Epithelial cell of esophagus (primary cell): ENCODE measurements around the gene CD80.

Source experiments
- DNase-seq: peaks from one replicate; pipeline ENCODE4 v3.0.0; 2010; ENCODE audit warnings: low read depth
- H3K4me3 ChIP-seq: 2 replicates; pipeline ENCODE4 v1.5.1; 2011; ENCODE audit warnings: mild to moderate bottlenecking, low read length, control low read depth
- CTCF ChIP-seq: IDR thresholded peaks from 2 replicates; pipeline ENCODE4 v1.5.1; 2011; ENCODE audit warnings: low read depth, mild to moderate bottlenecking, low read length, control low read depth, inconsistent platforms; ENCODE audit not compliant: insufficient read depth; ENCODE audit errors: missing control alignments

Gene CD80

GRCh38 chr3:119517112-119517511 is 42.3 kb downstream of the CD80 start:
- H3K4me3 ChIP-seq, result no peak overlapping the region
- DNase-seq, result no peak
- no peak for TF ChIP-seq CTCF

GRCh38 chr3:119514637-119515036 is 44.8 kb downstream of the CD80 start:
- TF ChIP-seq CTCF, result no peak
- DNase-seq, result no peak
- no peak overlapping the region for H3K4me3 ChIP-seq

- H3K4me3 ChIP-seq, result no peak overlapping the region
- DNase-seq, result no peak
- TF ChIP-seq CTCF, result no peak
These were observed 48.7 kb downstream of the CD80 start for GRCh38 chr3:119510690-119511089.

- no peak overlapping the region for H3K4me3 ChIP-seq
- peak; percentile 15 for DNase-seq
- no peak for TF ChIP-seq CTCF
These were observed 51.1 kb downstream of the CD80 start for GRCh38 chr3:119508172-119508845.

GRCh38 chr3:119507404-119507803 is 52.0 kb downstream of the CD80 start:
- H3K4me3 ChIP-seq, result no peak overlapping the region
- DNase-seq, result no peak
- no peak for TF ChIP-seq CTCF

GRCh38 chr3:119506631-119507030 is 52.8 kb downstream of the CD80 start:
- no peak for TF ChIP-seq CTCF
- H3K4me3 ChIP-seq, result no peak overlapping the region
- DNase-seq, result no peak

- peak overlapping the region; percentile 9 for H3K4me3 ChIP-seq
- no peak for DNase-seq
- no peak for TF ChIP-seq CTCF
These were observed 58.5 kb downstream of the CD80 start for GRCh38 chr3:119500901-119501300.
